CD1c-positive myeloid dendritic cell (primary cell): ENCODE results near the gene GSN.

Experiments
- DNase-seq: peaks from one replicate; pipeline ENCODE4 v3.0.0-alpha.2; 2016; ENCODE audit errors: extremely low spot score

GSN gene

DNA sequence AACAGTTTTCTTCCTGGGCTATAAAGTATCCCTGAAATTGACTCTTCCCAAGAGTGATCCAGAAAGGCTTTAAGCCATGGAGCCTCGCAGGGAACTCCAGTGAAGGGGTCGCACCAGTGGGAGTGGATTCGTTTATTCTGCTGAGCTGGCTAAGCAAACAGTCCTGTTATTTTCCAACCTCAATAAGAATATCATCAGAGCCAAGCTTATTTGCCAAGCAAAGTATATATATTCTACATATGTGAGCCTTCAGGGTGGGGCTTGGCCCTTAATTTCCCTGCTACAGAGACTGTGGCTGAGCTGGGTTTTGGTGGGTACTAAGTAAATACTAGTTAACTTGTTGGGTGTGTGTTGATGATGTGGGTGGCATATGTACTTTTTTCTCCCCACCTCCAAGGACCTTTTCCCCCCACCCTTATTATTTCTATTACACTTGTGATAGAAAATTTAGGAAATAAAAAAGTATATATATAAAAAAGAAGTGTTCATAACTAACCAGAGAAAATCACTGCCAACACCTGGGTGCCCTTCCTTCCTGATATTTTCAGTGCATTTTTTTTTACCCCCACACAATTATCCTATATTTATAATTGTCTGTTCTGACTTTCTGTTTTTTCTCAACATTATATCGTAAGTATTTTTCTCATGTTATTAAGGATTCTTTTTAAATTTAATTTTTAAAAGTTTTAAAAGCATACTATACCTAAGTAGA, 5.3 kb downstream of the GSN start:
- DNase-seq, result no peak

DNA sequence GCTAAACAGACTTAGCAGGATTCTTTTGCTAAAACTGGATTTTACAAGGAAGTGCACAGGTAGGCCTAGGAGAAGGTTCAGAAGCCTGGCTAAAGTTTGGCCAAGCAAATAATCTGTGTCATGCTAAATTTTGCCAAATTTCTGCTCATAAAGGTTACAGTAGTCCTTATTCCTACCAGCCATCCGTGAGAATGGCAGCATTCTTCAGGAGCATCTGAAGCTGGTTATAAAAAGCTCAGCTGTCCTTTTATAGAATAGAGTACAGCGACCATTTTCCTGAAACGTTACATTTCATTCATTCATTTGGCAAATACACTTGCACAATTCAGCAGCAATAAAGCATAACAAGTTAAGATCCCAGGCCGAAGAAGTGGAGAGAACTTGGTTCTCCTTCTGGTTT, 6.9 kb downstream of the GSN start:
- no peak for DNase-seq

DNA sequence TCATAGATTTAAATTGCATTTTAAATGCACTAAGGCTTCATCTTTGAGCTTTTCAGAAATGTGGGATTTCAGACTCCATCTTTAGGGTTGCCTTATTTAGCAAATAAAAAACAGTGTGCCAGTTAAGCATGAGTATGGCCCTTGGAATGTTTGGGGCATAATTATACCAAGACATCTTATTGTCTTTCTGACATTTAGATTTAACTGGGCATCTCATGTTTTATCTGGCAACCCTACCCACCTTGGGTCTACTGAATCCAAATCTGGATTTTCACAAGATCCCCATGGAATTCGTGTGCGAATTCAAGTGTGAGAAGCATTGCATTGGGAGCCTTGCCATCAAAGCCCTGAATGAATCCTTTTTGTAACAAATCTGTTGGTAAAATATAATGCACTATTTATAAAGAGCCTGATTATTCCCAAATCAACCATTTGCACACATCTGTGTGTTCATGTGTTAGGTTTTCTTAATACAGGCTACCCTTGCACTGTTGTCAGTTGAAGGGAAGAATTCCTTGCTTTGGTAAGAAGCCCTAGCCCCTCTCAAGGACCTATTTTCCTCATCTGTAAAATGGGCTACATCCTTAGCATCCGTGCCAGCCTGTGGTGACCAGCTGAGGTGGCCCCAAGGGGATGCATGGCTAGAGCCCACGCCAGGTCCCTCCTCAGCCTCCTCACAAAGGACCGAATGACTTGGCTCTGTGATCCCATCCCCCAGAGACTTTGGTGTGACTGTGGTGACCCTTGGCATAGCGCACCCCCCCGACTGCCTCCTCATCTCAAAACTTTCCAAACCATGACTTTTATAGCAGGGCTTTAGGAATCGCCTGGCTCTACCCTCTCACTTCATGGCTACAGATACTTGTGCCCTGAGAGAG, 8.1 kb downstream of the GSN start:
- no peak for DNase-seq

DNA sequence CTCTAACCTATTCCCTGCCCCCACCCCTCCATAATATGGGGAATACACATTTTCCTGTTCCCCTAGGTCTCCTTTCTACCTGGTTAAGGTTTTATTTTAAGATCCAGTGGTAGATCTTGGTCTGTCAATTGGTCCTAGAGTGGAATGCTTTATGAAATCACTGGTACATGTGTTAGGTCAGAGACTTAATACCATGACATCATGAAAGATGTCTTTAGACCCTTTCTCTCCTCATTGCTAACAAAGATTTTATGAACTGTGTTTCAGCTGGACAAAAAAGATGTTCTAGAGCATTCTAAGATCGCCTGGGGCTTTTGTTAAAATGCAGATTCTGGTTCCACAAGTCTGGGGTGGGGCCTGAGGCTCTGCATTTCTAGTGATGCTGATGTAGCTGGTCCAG, 9.1 kb downstream of the GSN start:
- no peak for DNase-seq

DNA sequence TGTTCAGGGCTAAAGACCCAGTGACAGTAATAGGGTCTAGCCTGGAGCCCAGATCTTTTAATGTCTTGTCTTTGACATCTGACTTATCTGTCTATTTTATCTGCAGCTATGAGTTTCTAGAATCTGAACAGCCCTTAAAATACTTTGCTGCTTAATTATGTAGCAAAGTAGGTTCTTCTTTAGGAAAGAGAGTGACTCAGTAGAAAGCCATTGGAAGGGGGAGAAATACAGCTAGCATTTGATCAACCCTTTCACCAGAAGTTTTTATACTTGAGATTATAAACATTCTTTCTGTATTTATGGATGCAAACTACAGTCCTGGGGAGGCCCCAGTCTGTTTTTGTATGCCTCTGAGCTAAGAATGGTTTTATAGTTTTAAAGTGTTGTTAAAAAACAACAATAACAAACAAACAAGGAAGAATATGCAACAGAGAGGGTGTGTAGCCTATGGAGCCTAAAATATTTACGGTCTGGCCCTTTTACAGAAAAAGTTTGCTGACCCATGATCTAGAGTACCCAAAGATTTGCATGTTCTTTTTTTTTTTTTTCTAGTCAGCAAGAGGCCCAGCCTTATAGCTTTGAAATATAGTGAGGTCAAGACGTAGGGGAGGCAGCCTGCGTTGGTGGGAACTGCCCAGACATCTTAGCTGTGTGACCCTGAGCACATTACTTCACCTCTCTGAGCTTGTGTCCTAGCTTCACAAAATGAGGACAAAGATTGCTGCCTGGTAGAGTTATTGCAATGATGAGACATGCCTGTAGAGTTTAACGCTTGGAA, 9.7 kb downstream of the GSN start:
- peak; percentile 8 for DNase-seq

DNA sequence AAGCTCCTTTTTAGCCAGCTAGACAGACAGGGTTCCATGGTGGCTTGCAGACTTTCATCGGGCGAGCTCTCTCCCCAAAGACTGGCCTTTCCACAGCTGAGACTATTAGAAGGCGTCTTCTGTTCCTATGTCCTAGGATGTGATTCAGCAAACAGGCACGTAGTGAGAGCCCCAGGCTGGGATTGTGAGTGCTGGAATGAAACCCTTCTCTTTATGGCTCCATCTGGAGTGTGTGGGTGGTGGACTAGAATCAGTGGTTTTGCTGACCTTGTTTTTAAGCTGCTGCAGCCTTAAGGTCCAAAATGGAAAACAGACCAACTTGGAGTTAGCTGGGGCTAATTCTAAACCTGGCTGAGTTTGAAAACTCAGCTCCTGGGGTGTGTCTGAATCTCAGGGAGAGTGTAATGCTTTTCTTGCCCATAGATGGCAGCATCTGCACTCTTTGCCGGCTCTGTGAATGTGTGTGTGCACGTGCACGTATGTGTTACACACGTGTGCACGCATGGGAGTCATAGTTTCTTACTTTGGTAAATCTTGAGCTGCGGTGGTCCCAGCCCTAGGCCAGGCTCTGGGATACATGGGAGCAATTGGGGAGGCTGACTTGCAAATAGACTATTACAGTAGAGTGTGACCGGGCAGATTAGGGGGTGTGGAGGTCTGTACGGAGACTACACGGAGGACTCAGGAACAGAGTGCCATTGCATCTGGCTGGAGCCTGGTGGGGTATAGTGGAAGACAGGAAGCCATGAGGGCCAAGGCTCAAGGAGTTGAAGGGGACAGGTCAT, 10.7 kb downstream of the GSN start:
- peak; percentile 69 for DNase-seq

DNA sequence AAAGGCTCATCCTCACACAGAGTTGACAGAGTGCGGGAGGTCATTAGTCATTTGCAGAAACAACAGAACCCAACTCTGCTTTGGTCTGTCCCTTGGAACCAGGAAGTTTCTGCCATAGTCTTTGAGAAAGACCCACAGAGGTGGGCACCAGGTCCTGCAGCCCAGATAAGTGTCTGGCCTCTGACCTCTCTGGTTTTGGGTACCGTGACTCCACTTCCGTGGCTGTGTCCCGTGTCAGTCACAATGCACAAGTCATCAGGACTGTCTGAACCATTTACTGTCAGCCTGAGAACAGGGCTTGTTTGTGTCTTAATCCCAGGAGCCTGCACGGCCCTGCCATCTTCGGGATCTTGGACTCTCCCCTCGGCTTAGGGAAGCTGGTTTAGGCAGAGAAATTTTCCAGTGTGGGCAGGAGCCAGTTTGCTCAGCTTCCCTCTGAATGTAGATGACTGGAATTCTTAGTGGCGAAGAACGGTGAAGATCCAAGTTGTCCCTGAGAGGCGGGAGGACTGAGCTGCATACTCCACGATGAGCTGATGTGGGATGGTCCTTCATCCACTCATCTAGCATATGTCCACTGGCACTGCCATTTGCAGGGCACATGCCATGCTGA, 11.9 kb downstream of the GSN start:
- peak; percentile 74 for DNase-seq

DNA sequence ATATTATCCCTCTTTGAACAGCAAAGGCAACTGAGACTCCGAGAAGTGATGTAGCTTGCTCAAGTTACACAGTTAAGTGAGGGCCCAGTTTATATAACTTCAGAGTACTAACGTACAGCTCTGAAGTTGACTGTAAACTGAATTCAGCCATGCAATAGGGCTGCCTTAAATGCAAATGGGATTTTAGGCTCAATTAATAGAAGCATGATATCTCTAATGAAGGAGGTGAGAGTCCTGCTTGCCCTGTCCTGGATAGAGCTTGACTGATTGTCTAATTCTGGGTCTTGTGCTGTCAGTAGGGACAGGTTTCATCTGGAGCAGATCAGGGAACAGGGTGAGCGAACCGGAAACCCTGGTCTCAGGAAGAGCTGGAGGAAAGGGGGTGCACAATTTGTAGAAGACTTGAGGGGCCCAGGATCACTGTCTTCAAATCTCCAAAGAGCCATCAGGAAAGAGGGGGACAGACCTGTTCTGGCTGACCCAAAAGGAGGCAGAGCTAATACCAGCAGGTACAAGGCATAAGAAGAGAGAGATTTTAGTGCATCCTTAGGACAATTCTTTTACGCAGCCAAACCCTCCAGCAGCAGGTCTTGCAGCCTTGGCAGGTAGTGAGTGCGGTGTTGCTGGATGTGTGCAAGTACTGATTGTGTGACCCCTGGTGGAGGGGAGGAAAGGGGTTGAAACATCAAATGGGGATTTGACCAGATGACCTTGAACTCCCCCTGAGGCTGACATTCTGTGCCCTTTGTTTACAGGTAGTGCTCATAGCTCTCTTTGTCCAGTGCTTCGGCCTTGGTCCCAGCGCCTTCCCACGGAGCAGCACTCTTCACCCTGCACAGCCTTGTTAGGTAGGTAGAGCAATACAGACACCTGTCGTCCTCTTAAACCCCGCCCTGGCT, 13.0 kb downstream of the GSN start:
- no peak for DNase-seq

DNA sequence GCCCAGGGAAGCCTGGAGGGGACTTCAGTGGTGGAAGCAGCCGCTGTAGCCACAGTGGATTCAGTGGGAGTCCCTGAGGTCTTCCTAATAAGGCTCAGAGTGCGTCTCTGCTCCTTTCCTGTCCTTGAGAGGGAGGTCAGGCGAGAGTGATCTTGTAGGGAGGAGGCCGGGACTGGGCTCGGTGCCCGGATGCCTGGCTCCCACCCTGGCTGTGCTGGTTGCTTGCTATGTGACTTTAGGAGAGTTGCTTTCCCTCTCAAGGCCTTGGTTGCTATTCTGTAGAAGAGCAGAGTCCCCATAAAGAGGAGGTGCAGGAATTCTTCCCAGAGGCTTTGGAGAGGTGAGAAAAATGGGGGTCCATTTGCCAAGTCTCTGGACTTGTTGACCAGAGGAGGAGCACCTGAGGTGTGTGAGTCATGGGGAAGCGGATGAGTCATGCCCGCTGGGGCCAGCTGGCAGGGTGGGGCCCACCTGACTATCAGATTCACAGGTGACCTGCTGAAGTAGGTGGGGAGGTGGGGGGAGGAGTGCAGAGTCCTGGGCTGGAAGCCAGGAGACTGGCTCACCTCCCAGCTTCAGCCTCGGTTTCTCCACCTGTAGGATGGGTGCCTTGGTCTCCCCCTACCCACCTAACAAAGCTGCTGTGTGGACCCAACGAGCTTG, 13.8 kb downstream of the GSN start:
- DNase-seq, result no peak

DNA sequence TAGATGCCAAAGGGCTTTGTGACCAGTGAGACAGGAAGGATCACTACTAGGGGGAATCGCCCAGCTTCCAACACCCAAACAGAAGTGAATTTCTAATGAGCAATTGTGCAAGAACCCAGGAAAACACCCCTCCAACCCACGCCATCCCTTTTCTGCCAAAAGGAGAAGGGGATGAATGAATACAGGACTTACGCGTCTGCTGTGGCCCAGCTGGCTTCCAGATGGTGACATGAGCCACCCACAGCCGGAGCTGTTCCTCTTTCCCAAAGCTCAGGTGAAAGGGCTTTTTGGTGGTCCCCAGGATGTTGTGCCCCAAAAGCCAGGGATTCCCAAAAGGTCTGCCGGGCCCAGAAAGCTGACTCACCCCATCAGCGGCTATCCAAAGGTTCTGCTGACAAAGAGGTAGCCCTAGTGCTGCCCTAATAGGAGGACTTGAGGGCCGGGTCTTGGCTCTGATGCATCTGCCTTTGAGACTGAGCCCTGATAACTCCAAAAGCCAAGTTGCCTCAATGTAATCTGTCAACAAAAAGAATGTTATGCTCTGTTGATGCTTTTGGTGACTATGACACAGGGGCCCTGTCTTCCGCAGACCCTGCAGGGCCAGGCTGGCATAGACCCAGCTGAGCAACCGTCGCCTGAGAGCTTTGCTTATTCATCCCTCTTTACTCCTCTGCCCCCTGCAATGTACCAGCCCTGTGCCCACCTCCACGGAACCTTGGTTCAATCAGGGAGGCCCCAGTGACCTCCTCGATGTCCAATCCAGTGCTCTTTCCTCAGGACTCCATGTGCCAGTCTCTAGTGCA, 14.5 kb downstream of the GSN start:
- peak; percentile 97 for DNase-seq

DNA sequence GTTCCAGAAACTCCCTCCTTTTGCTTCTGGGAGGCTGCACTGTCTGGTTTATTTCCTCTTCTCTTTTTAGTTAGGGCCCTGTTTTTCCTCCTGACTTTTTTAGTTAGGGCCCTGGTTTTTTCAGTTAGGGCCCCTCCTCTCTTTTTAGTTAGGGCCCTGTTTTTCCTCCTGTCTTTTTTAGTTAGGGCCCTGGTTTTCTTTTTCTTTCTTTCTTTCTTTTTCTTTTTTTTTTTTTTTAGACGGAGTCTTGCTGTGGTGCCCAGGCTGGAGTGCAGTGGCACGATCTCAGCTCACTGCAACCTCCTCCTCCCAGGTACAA, 15.1 kb downstream of the GSN start:
- peak; percentile 71 for DNase-seq

DNA sequence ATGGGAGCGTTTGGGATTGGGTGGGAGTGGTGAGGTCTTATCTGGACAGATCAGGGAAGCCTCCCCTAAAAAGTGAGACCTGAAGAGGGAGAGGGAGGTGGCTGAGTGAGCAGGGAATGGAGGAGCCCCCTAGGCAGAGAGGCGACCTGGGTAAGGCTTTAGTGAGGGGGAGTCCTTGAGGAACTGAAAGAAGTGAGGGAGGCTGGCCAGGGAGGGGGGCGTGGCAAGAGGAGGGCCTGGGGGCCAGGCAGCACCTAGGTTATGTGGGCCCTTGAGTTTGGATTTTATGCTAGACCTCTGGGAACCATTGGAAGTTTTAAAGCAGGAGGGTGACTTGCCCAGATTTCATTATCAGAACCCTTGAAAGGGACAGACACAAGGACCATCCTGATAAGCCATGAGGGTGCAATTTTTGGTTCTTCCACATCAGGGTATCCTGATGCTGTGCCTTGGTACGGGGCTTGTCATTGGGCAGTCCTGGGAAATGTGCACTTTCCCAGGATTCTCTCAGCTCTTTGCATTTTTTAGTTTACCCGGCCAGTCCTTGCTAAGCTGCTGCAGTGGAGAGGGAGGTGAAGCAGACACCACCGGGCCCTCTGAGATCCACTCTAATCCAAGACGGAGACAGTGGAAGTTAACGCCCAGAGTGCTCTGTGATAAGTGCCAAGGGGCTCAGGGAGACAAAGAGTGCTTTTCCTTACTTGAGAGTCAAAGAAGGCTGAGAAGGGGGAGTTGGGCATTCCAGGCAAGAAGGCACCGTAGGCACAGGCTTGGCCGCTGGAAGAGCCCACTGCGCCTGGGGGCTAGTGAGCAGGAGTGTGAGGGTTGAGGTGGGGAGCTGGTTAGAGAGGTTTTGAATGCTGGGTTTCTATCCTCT, 16.1 kb downstream of the GSN start:
- peak; percentile 58 for DNase-seq

DNA sequence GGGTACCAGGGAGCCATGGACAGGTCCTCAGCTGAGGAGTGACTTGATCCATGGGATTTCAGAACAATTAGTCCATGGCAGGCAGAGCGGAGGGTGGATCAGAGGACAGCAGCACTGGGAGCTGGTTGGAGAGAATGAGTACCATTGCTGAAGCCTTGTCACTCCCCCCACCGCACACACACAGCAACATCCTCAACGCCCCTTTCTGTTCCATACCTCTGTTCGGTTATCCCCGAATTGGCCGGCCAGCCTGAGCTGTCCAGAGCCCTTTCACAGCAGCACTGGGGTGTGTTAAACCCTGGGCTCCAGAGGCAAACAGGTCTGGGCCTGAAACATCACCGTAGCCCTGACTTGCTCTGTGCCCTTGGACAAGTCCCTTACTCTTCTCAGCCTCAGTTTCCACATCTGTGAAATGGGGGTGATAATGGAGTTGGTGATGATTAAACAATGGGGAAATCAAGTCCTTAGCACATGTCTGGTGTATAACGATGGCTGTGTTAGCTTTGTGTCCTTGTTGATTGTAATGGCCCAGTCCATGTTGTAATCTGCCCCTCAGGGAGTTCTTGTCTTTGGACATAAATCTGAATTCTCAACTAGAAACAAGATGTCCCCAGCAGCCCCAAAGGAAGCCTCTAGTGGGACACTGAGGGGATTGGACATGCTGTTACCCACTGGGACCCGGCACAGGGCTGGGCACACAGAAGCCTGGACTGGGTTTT, 16.9 kb downstream of the GSN start:
- no peak for DNase-seq

DNA sequence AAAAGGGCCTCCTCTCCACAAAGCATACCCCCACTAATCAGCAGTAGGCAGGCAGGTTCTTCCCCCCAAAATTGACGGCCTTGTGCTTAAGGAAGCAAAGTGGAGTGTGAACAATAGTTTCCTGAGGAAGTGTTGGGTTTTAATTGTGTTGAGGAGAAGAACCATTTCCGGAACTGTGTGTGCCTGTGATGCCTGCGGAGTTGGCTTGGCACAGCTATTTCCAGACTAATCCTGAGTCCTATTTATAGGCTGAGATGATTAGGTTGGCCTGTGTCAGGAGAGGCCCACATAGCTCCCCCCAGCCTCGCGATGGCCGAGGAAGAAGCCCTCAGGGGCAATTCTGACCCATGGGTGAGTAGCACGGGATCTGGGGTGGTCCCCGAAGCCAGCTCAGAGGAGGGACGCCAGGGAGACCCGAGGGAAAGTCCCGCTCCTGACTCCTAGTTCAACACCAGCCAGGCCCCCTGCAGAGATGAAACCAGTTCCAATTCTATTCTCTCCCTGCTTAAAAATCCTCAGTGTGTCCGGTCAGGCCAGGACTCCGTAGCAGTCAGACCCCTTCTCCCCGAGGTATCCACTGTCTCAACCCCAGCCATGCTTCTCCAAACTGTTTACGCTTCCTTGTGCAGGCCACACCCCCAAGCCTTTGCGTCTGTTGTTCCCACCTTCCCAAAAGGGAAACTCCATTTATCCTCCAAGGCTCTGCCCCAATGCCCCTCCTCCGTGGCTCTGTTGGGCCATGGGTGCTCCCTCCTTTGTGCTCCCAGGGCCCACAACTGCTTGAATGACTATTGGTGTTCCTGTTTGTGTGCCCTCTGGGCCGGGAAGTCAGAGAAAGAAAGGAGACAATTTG, 18.1 kb downstream of the GSN start:
- peak; percentile 87 for DNase-seq

DNA sequence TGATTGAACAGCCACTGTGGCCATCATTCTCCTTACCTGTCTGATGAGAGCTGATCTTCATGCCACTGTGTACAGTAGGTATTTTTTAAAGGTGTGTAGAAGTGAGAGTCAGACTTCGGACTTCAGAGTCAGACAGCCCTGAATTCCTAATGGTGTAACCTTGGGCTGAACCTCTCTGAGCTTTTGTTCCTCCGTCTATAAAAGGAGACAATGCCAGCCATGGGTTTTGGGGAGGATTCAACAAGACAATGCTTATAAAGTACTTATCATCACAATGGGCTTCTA, 18.7 kb downstream of the GSN start:
- no peak for DNase-seq

DNA sequence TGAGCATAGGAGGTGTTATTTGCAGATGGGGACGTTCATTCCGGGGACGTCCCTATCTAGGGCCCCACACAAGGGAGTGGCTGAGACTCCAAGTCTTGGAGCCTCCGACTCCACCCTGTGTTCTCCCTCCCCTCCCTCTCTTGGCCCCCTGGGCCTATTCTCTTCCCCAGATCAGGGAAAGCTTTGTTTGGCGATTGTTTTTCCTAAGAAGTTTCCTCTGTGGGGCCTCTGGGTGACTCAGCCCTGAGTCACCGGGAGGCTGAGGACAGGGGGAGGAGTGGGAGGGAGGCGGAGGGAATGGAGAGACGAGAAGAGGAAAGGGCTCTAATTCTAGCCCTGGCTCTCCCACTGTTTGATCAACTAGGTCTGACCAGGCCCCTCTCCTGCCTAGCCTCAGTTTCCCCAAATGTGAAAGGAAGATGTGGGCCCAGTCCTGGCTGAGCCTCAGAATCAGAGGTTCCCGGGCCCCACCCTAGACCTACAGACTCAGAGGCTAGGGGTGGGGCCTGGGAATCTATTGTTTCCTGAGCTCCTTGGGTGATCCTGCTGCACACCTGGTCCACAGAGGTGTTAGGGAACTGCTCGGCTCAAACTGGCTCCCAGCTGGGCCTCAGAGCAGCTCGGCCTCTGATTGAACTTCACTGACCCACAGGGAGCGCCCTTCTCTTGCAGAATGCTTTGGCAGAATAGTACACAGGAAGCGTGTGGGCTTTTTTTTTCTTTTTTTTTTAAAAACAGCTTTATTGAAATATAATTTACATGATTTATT, 19.2 kb downstream of the GSN start:
- peak; percentile 92 for DNase-seq
